ENCODE results near the gene SLC17A2. TPM values are rescaled to one million over a fixed set of nuclear protein-coding genes. Genes with fewer than 3 reads are reported as not detected.

Gene SLC17A2
- total and polyA plus RNA-seq, 8 donors, result 0.05 to 0.21 (median 0.20) TPM; not detected in 5

GRCh38 chr6:25863360-25863759 is 67.1 kb downstream of the SLC17A2 start:
- DNase-seq (no peak), ATAC-seq (no peak), FAIRE-seq (no peak)
- Histone ChIP-seq H3K27ac (no peak overlapping the region), H3K4me1 (no peaks in the 10 kb centered on the region), H3K4me3 (no peak overlapping the region), H3K9me3 (no peaks in the 10 kb centered on the region), H3K27me3 (no peaks in the 10 kb centered on the region), H3K36me3 (no peaks in the 10 kb centered on the region)
- intact Hi-C loops (cut with DNase I), result no loop called here
- 8 to 20% methylated on average over 2 of the region's 2 CpGs for WGBS, 2 donors
- no peak for TF ChIP-seq CTCF (IDR thresholded peaks at IDR 0.05)

Other genes with a start within 250 kb of the SLC17A2 start
- 10 to 100 TPM in 2 of 6 donors, 1 to 10 TPM in 4; 5.2 to 19.6 (median 8.0) TPM for gene SLC17A4, start 175.9 kb downstream of the SLC17A2 start, total RNA-seq
- gene SLC17A4, start 175.9 kb downstream of the SLC17A2 start, polyA plus RNA-seq, result 10 to 100 TPM; 15.3 to 28.6 TPM
- not detected for gene SLC17A1, start 98.6 kb downstream of the SLC17A2 start, total RNA-seq
- under 1 TPM in 1 of 2 donors, not detected in 1; 0.16 TPM for gene SLC17A1, start 98.6 kb downstream of the SLC17A2 start, polyA plus RNA-seq
- not detected for gene SLC17A3, start 56.4 kb downstream of the SLC17A2 start, total RNA-seq
- under 1 TPM in 1 of 2 donors, not detected in 1; 0.02 TPM for gene SLC17A3, start 56.4 kb downstream of the SLC17A2 start, polyA plus RNA-seq
- gene TRIM38, start 32.1 kb upstream of the SLC17A2 start, total RNA-seq, result 1 to 10 TPM; 1.5 to 5.8 (median 2.3) TPM
- 1 to 10 TPM; 2.4 to 2.9 TPM for gene TRIM38, start 32.1 kb upstream of the SLC17A2 start, polyA plus RNA-seq
- gene HFE, start 156.7 kb upstream of the SLC17A2 start, total RNA-seq, result 10 to 100 TPM in 1 of 6 donors, 1 to 10 TPM in 5; 3.1 to 10.2 (median 3.8) TPM
- gene HFE, start 156.7 kb upstream of the SLC17A2 start, polyA plus RNA-seq, result 1 to 10 TPM; 3.4 to 3.9 TPM

All from pancreas (tissue), 10 donors.